Keratinocyte (primary cell): ENCODE measurements around the gene STK24.

Experiments used
- EZH2 ChIP-seq: IDR thresholded peaks from one replicate; pipeline ENCODE4 v1.6.1; 2012; ENCODE audit warnings: inconsistent platforms, mild to moderate bottlenecking, low read length, moderate library complexity
- TF ChIP-seq, protein P1 (sequence below), 3 experiments: IDR thresholded peaks in 1 of 3; conservative IDR thresholded peaks in 1 of 3; optimal IDR thresholded peaks in 1 of 3; 2 replicates in 2 of 3; 3 replicates in 1 of 3; pipeline versions ENCODE3 to v1.5.1; 2011; ENCODE audit warnings: low read length in 3 of 3, mild to moderate bottlenecking in 3 of 3, moderate library complexity in 2 of 3, control low read depth in 1 of 3, inconsistent platforms in 1 of 3; ENCODE audit not compliant: insufficient read depth in 2 of 3; ENCODE audit errors: extremely low read depth in 1 of 3

DNA sequence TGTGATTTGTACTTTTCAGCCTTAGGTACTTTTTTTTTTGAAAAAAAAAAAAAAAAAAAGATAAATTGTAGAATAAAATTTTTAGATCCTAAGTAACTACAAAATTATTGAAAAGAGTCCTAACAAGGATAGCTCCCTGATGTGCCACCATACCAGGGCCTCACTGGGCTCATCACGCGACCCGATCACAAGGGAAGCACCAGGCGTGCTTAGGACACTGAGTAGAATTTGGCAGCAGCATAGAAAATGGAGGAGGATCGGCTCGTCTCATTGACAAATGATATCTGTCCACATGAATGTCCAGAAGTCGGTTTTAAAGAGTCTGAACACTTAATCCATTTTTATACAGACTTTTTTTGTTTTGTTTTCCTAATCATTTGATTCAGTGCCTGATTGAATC, 179.0 kb downstream of the STK24 start:
- TF ChIP-seq, protein P1, sequence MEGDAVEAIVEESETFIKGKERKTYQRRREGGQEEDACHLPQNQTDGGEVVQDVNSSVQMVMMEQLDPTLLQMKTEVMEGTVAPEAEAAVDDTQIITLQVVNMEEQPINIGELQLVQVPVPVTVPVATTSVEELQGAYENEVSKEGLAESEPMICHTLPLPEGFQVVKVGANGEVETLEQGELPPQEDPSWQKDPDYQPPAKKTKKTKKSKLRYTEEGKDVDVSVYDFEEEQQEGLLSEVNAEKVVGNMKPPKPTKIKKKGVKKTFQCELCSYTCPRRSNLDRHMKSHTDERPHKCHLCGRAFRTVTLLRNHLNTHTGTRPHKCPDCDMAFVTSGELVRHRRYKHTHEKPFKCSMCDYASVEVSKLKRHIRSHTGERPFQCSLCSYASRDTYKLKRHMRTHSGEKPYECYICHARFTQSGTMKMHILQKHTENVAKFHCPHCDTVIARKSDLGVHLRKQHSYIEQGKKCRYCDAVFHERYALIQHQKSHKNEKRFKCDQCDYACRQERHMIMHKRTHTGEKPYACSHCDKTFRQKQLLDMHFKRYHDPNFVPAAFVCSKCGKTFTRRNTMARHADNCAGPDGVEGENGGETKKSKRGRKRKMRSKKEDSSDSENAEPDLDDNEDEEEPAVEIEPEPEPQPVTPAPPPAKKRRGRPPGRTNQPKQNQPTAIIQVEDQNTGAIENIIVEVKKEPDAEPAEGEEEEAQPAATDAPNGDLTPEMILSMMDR (optimal IDR thresholded peaks at IDR 0.05 in 1 of 3, IDR thresholded peaks at IDR 0.05 in 1 of 3, conservative IDR thresholded peaks at IDR 0.05 in 1 of 3; ENCODE audit: extremely low read depth in 1 of 3, insufficient read depth in 2 of 3, low read length in 3 of 3): no peak
- no peak for TF ChIP-seq EZH2
